H9 (cell line): Measurements from ENCODE around the gene FANCC. TPM values are rescaled to one million over a fixed set of nuclear protein-coding genes. Genes with fewer than 3 reads are reported as not detected.

Experiments
- DNase-seq: peaks from one replicate; pipeline ENCODE4 v3.0.0-alpha.2; 2017
- H2AFZ ChIP-seq: one replicate; pipeline ENCODE4 v1.6.1; 2013; ENCODE audit warnings: mild to moderate bottlenecking, low read length, control low read depth, moderate library complexity
- H2AK5ac ChIP-seq: 2 replicates; pipeline ENCODE4 v1.6.1; 2013; ENCODE audit warnings: low read length, control low read depth, mixed read lengths; ENCODE audit not compliant: insufficient read length
- H2BK120ac ChIP-seq: one replicate; pipeline ENCODE4 v1.6.1; 2013; ENCODE audit warnings: low read depth, mild to moderate bottlenecking, low read length, control low read depth, inconsistent platforms; ENCODE audit not compliant: poor library complexity, severe bottlenecking
- H2BK12ac ChIP-seq: 2 replicates; pipeline ENCODE4 v1.6.1; 2013; ENCODE audit warnings: low read length, control low read depth, mixed read lengths, low read depth; ENCODE audit not compliant: insufficient read length
- H2BK15ac ChIP-seq: 2 replicates; pipeline ENCODE4 v1.6.1; 2013; ENCODE audit warnings: low read depth, low read length, control low read depth
- H2BK20ac ChIP-seq: one replicate; pipeline ENCODE4 v1.6.1; 2013; ENCODE audit warnings: low read depth, mild to moderate bottlenecking, low read length, control low read depth, inconsistent platforms; ENCODE audit not compliant: poor library complexity, severe bottlenecking
- H2BK5ac ChIP-seq: 2 replicates; pipeline ENCODE4 v1.6.1; 2013; ENCODE audit warnings: low read length, control low read depth, mixed read lengths; ENCODE audit not compliant: insufficient read length
- H3K14ac ChIP-seq: 2 replicates; pipeline ENCODE4 v1.6.1; 2013; ENCODE audit warnings: low read length, control low read depth; ENCODE audit not compliant: insufficient read depth
- H3K18ac ChIP-seq: 2 replicates; pipeline ENCODE4 v1.6.1; 2013; ENCODE audit warnings: low read depth, mild to moderate bottlenecking, mixed read lengths, low read length, control low read depth; ENCODE audit not compliant: insufficient read length
- H3K23ac ChIP-seq: 2 replicates; pipeline ENCODE4 v1.6.1; 2013; ENCODE audit warnings: low read length, control low read depth, mixed read lengths, low read depth; ENCODE audit not compliant: insufficient read length
- H3K23me2 ChIP-seq: 2 replicates; pipeline ENCODE4 v1.6.1; 2013; ENCODE audit warnings: low read depth, mild to moderate bottlenecking, mixed read lengths, low read length, control low read depth; ENCODE audit not compliant: insufficient read length, poor library complexity, severe bottlenecking
- H3K27ac ChIP-seq: 2 replicates; pipeline ENCODE4 v1.5.1; 2013; ENCODE audit warnings: low read length, control low read depth, mixed read lengths, low read depth; ENCODE audit not compliant: insufficient read length
- H3K27me3 ChIP-seq: 2 replicates; pipeline ENCODE4 v1.6.1; 2013; ENCODE audit warnings: low read length, control low read depth, inconsistent platforms; ENCODE audit not compliant: insufficient read depth
- H3K4ac ChIP-seq: 2 replicates; pipeline ENCODE4 v1.6.1; 2013; ENCODE audit warnings: low read depth, mild to moderate bottlenecking, control low read depth, inconsistent platforms, low read length, moderate library complexity
- H3K4me1 ChIP-seq: 2 replicates; pipeline ENCODE4 v1.6.1; 2013; ENCODE audit warnings: low read length, control low read depth, inconsistent platforms; ENCODE audit not compliant: insufficient read depth
- H3K4me2 ChIP-seq: 2 replicates; pipeline ENCODE4 v1.6.1; 2013; ENCODE audit warnings: low read length, control low read depth, mixed read lengths; ENCODE audit not compliant: insufficient read length, insufficient read depth
- H3K56ac ChIP-seq: 2 replicates; pipeline ENCODE4 v1.6.1; 2013; ENCODE audit warnings: low read depth, mild to moderate bottlenecking, mixed read lengths, low read length, control low read depth; ENCODE audit not compliant: insufficient read length
- H3K79me1 ChIP-seq: 2 replicates; pipeline ENCODE4 v1.6.1; 2013; ENCODE audit warnings: low read depth, mild to moderate bottlenecking, moderate library complexity, low read length, control low read depth, inconsistent platforms; ENCODE audit not compliant: insufficient read depth, poor library complexity, severe bottlenecking
- H3K79me2 ChIP-seq: 2 replicates; pipeline ENCODE4 v1.6.1; 2013; ENCODE audit warnings: low read length, control low read depth, inconsistent platforms; ENCODE audit not compliant: insufficient read depth
- H3K9ac ChIP-seq: 2 replicates; pipeline ENCODE4 v1.6.1; 2013; ENCODE audit warnings: low read length, control low read depth, mixed read lengths; ENCODE audit not compliant: insufficient read length; ENCODE audit errors: extremely low read depth
- H3K9me3 ChIP-seq: one replicate; pipeline ENCODE4 v1.6.1; 2013; ENCODE audit warnings: low read depth, low read length, inconsistent platforms; ENCODE audit not compliant: control insufficient read depth
- H3T11ph ChIP-seq: one replicate; pipeline ENCODE4 v1.6.1; 2013; ENCODE audit warnings: mild to moderate bottlenecking, low read length, control low read depth, inconsistent platforms
- H4K20me1 ChIP-seq: one replicate; pipeline ENCODE4 v1.6.1; 2013; ENCODE audit not compliant: control insufficient read depth, insufficient read length, insufficient read depth
- H4K5ac ChIP-seq: 2 replicates; pipeline ENCODE4 v1.6.1; 2013; ENCODE audit warnings: low read depth, mild to moderate bottlenecking, mixed read lengths, low read length, control low read depth; ENCODE audit not compliant: insufficient read length
- H4K8ac ChIP-seq: replicated peaks from 2 replicates; pipeline ENCODE4 v1.6.1; 2013; ENCODE audit warnings: low read length, control low read depth, mixed read lengths, low read depth; ENCODE audit not compliant: insufficient read length
- H4K91ac ChIP-seq: 2 replicates; pipeline ENCODE4 v1.6.1; 2013; ENCODE audit warnings: low read depth, mild to moderate bottlenecking, moderate library complexity, mixed read lengths, low read length, control low read depth; ENCODE audit not compliant: insufficient read length
- H3K27ac Mint-ChIP-seq, 3 experiments: 2 replicates in 2 of 3; 3 replicates in 1 of 3; pipeline ENCODE4 v1.8.0; 2020 to 2021; ENCODE audit warnings: mixed read lengths in 3 of 3, mild to moderate bottlenecking in 1 of 3, moderate library complexity in 1 of 3
- H3K27me3 Mint-ChIP-seq: 2 replicates; pipeline ENCODE4 v1.8.0; 2021; ENCODE audit warnings: low read depth, mild to moderate bottlenecking, moderate library complexity, mixed read lengths
- H3K36me3 Mint-ChIP-seq, 3 experiments: 2 replicates in 2 of 3; 3 replicates in 1 of 3; pipeline ENCODE4 v1.8.0; 2020 to 2021; ENCODE audit warnings: low read depth in 3 of 3, mixed read lengths in 3 of 3; ENCODE audit not compliant: insufficient read depth in 1 of 3
- H3K4me1 Mint-ChIP-seq, 2 experiments: 2 replicates each; pipeline ENCODE4 v1.8.0; 2020; ENCODE audit warnings: mixed read lengths in 2 of 2
- H3K4me3 Mint-ChIP-seq, 2 experiments: 2 replicates in 1 of 2; 3 replicates in 1 of 2; pipeline ENCODE4 v1.8.0; 2020 to 2021; ENCODE audit warnings: mild to moderate bottlenecking in 2 of 2, mixed read lengths in 2 of 2, moderate library complexity in 1 of 2
- H3K9me3 Mint-ChIP-seq, 2 experiments: 2 replicates in 1 of 2; 3 replicates in 1 of 2; pipeline ENCODE4 v1.8.0; 2020; ENCODE audit warnings: mild to moderate bottlenecking in 2 of 2, mixed read lengths in 2 of 2, moderate library complexity in 1 of 2
- CTCF ChIP-seq: fragments of 200-600 bp; sonication (generic); conservative IDR thresholded peaks from 3 replicates; pipeline ENCODE4 v1.8.0; 2021; ENCODE audit warnings: antibody characterized with exemption, mild to moderate bottlenecking
- WGBS: extraction: QIAGEN DNeasy Blood & Tissue Kit; methylation state at CpG from one replicate; pipeline ENCODE4 v1.1.7; 2013; ENCODE audit warnings: missing lambda C conversion rate, low lambda C conversion rate, mixed read lengths; ENCODE audit not compliant: insufficient read length; ENCODE audit errors: extremely low coverage; 5-methylcytosine and 5-hydroxymethylcytosine counted together
- total RNA-seq: library from RNA; stranded (reverse); gene quantifications from 2 replicates; pipeline ENCODE4 v1.2.1, GENCODE V29; 2021

Gene FANCC
- total RNA-seq, 1 experiment from 2014 or later, result 14.6 TPM

GRCh38 chr9:95076696-95077052 lies 240.8 kb downstream of the FANCC start:
- no peak overlapping the region for H2AFZ ChIP-seq
- no peaks in the 10 kb centered on the region; a peak in 1 of 7 replicates for H3K36me3 Mint-ChIP-seq
- DNase-seq, result no peak
- H4K8ac ChIP-seq, result no peak overlapping the region
- no peak overlapping the region for H2BK5ac ChIP-seq
- H3K27ac Mint-ChIP-seq, result no peak overlapping the region; a peak in 1 of 7 replicates
- H3K9me3 Mint-ChIP-seq, result no peaks in the 10 kb centered on the region
- no peak for TF ChIP-seq CTCF
- no peak overlapping the region for H3K4ac ChIP-seq
- H3K79me2 ChIP-seq, result peaks cover 2% of the 10 kb centered on the region; the same call in 1 of the 2 replicates
- no peaks in the 10 kb centered on the region for H3K4me1 ChIP-seq
- H3K27me3 Mint-ChIP-seq, result no peaks in the 10 kb centered on the region
- H2BK15ac ChIP-seq, result no peak overlapping the region
- H3K4me2 ChIP-seq, result no peak overlapping the region
- H3K23me2 ChIP-seq, result no peaks in the 10 kb centered on the region
- H3K4me3 Mint-ChIP-seq, result no peak overlapping the region
- H3K9me3 ChIP-seq, result no peaks in the 10 kb centered on the region
- H3K4me1 Mint-ChIP-seq, result peaks cover 35 to 39% of the 10 kb centered on the region in 2 experiments
- no peak overlapping the region for H3K18ac ChIP-seq
- no peak overlapping the region for H3K14ac ChIP-seq
- H2BK12ac ChIP-seq, result no peak overlapping the region
- no peaks in the 10 kb centered on the region for H3K79me1 ChIP-seq
- no peaks in the 10 kb centered on the region for H4K20me1 ChIP-seq
- H2BK120ac ChIP-seq, result no peak overlapping the region
- H4K91ac ChIP-seq, result no peak overlapping the region
- no peaks in the 10 kb centered on the region for H3K27me3 ChIP-seq
- H3K9ac ChIP-seq, result no peak overlapping the region
- H3K23ac ChIP-seq, result no peak overlapping the region
- H4K5ac ChIP-seq, result no peak overlapping the region
- no peak overlapping the region for H3K56ac ChIP-seq
- H2BK20ac ChIP-seq, result no peak overlapping the region
- no peak overlapping the region for H3K27ac ChIP-seq
- H3T11ph ChIP-seq, result no peak overlapping the region
- WGBS, result no CpG with 5 or more reads among the region's 1 CpG
- no peak overlapping the region for H2AK5ac ChIP-seq
